Measurements from ENCODE around the gene LRFN4.

DNA sequence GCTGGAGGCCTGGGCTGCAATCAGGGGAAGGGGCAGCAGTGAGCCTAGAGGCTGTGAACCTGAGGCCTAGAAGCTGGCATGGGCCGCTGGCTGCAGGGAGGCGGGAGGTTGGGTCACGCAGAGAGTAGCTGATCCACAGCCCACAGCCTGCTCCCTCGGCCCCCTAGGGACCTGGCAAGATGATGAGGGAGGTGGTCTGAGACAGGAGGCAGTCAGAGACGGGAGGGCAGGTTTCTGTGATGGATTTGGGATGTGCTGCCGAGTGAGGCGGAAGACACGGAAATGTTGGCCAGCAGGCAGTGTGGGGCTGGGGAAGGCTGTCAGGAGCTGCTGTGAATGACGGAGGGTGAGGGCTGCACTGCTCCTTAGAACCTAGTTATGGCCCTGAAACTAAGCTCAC is 22.7 kb downstream of the LRFN4 start:
- TF ChIP-seq YY1 (IDR thresholded peaks at IDR 0.05; ENCODE audit: insufficient read depth, insufficient read length) (no peak), SUZ12 (IDR thresholded peaks at IDR 0.05; ENCODE audit: extremely low read depth, insufficient read depth, insufficient read length) (no peak), ZNF274 (IDR thresholded peaks at IDR 0.05; ENCODE audit: low read depth, low read length) (no peak)
